GM21390 (cell line): ENCODE measurements around the gene RNF222.
"Not testable (repeated sequence)": the region's sequence is repeated elsewhere in the genome, so short reads cannot be mapped to it uniquely, and the experiment has no call there.

ENCODE experiments used
- ATAC-seq: cut with Tn5 transposase; IDR thresholded peaks from one replicate; pipeline ENCODE4 v1.9.1; 2021; ENCODE audit not compliant: unreplicated experiment

Gene RNF222

GRCh38 chr17:8347001-8347400 is 50.6 kb downstream of the RNF222 start:
- not testable (repeated sequence) for ATAC-seq

- ATAC-seq, result no peak
Observed at GRCh38 chr17:8345951-8346665, 51.5 kb downstream of the RNF222 start.

- ATAC-seq, result no peak
Observed at GRCh38 chr17:8345052-8345690, 52.5 kb downstream of the RNF222 start.

- no peak for ATAC-seq
Observed at GRCh38 chr17:8341456-8341855, 56.2 kb downstream of the RNF222 start.
